LNCaP clone FGC (cell line): ENCODE measurements around the gene SFXN5.

ENCODE experiments used
- DNase-seq: peaks from one replicate; pipeline ENCODE4 v3.0.0-alpha.2; 2011; ENCODE audit warnings: low read depth
- H3K4me3 ChIP-seq: 2 replicates; pipeline ENCODE4 v1.5.1; 2011; ENCODE audit warnings: mild to moderate bottlenecking, low read depth, low read length, control low read depth
- TF ChIP-seq, protein P1 (sequence below): IDR thresholded peaks from 2 replicates; pipeline ENCODE4 v1.5.1; 2012; ENCODE audit warnings: mild to moderate bottlenecking; ENCODE audit not compliant: control insufficient read depth, insufficient read depth; ENCODE audit errors: extremely low read depth

The SFXN5 gene

DNA sequence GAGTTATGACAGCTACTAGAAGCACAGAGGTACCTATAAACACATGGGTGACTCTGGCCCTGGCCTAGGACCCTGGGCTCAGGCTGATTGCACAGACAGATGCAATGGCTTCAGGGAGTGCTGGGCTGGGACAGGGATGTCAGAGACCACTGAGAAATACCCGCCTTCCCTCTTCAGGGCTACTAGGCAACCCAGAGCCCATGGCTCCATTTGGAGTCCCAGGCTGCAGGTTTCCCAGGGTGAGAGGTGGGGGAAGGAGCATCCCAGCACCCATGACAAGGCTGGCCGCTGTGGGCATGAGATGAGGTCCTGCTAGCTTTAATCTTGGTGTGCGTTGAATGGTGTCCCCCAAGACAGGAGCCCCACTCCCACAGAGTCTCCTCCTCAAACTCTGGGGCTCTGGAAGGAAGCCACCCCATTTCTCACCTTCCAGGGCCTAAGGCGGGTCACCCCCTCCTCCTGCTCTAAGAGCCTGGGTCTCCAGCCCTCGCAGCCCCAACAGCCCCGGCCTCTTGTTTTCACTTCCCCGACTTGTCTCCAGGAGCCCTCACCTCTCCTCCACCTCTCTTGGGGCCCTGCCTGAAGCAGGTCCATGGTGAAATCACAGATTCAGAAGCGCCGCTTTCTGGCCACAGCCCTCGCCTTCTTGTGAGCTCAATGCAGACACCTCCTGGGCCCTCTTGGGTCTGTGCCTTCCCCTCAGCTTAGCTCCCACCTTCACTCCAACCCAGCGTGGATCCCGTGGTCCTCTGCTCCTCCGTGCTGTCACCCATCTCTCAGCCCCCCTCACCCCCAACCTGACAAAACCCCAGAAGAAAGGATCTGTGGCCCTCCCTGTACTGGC is 112.7 kb downstream of the SFXN5 start:
- no peak overlapping the region for H3K4me3 ChIP-seq
- TF ChIP-seq, protein P1, sequence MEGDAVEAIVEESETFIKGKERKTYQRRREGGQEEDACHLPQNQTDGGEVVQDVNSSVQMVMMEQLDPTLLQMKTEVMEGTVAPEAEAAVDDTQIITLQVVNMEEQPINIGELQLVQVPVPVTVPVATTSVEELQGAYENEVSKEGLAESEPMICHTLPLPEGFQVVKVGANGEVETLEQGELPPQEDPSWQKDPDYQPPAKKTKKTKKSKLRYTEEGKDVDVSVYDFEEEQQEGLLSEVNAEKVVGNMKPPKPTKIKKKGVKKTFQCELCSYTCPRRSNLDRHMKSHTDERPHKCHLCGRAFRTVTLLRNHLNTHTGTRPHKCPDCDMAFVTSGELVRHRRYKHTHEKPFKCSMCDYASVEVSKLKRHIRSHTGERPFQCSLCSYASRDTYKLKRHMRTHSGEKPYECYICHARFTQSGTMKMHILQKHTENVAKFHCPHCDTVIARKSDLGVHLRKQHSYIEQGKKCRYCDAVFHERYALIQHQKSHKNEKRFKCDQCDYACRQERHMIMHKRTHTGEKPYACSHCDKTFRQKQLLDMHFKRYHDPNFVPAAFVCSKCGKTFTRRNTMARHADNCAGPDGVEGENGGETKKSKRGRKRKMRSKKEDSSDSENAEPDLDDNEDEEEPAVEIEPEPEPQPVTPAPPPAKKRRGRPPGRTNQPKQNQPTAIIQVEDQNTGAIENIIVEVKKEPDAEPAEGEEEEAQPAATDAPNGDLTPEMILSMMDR = no peak
- no peak for DNase-seq

DNA sequence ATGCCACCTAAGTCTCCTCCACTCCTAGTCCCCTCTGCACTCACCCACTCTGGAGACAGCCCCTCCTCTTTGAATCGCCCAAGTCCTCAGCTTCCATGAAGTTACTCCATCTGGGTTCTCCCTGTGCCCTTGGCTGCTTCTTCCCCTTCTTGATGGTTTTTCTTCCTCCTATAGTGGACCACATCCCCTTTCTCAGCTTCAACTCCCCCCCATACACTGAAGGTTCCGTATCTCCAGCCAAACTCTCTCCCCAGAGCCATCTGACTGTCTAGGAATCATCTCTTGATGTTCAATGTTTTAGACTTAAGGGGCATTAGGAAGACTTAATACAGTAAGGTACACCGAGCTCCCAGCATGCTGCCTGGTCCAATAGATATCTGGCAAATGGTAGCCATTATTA is 114.6 kb downstream of the SFXN5 start:
- TF ChIP-seq, protein P1 = no peak
- no peak for DNase-seq
- no peak overlapping the region for H3K4me3 ChIP-seq

DNA sequence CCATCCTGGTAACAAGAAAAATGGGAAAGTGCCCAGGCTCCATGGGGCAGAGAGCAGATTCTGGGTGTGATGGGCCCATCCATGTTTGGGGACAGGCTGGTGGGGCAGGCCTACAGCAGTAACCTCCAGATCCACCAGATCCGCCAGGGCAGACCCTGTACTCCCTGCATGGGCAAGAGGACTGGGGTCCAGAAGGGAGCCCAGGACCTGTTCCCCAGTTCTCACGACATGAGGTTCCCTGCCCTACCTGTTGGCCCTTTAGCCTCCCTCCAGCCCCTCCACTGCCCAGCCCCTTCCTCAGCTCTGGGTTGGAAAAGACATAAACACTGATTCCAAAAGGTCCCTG is 115.5 kb downstream of the SFXN5 start:
- no peak for DNase-seq
- TF ChIP-seq, protein P1 = no peak
- no peak overlapping the region for H3K4me3 ChIP-seq

DNA sequence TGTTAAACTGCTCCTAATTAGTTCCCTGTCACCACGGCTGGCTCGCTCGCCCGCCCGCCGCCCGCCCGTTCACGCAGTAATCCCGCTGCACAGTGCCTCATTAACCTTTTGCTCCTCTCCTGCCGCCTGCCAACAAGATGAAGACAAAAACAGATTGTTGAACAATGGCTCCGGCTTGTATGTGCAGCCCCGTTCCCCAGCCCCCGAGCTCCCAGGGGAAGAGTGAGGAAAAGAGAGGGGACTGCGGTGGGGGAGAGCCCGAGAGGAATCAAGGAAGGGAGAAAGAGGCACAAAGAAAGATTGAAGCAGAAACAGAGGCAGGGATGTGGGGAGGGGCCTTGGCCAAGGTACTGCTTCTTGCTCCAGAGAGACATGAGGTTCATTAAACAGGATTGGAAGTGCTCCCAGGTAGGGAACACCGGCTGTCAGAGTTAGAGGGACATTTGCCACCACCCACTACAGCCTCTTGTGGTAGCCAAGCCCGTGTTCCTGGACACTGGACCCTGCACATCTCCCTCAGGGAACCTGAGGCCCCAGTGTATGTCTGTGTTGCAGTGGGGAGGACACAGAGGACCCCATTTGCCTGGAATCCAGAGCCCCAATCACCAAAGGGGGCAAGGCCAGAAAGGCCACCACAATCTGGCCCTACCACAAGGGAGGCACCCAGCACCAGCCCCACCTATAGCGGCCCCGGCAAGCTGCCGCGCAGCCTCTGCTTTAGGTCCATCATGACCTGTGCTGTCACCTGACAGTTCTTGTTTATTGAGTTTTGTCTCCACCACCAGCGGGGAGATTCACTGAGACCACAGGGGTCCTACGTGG is 116.1 kb downstream of the SFXN5 start:
- no peak for DNase-seq
- no peak overlapping the region for H3K4me3 ChIP-seq
- TF ChIP-seq, protein P1 = no peak

DNA sequence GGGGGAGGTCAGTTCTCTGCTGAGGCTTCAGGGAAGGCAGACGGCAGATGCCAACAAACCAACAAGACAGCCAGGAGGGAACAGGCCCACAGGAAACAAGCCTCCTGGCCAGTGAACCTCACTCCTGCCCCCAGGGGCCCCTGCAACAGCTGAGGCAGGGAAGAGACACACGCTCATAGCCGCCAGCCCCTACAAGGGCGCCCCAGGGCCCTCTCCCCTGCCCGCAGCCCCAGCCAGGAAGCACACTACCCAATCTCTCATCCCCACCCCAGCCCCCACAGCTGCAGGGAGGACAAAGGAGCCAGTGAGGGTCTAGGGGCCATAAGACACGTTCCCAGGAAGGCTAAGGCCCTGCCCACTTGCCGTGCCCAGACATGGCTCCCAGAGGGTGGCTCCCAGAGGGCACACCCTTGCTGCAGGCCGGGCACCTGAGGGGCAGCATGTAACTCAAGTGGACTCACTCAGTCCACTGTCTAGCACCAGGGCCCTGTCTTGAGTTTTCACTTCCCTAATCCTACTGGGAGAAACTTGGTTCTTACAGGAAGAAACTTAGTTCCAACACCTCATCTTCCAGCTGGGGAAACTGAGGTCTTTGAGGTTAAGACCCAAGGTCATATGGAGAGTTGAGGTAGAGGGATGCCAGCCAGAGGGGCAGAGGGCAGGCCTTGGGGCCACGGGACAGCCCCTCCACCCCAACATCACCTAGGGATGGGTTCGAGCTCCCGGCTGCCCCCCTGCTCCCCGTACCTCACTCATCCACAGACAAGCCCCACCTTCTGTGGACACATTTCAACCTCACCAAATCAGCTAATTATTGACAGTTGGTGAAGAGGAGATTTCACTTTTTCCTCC is 116.9 kb downstream of the SFXN5 start:
- no peak for DNase-seq
- H3K4me3 ChIP-seq = no peak overlapping the region

DNA sequence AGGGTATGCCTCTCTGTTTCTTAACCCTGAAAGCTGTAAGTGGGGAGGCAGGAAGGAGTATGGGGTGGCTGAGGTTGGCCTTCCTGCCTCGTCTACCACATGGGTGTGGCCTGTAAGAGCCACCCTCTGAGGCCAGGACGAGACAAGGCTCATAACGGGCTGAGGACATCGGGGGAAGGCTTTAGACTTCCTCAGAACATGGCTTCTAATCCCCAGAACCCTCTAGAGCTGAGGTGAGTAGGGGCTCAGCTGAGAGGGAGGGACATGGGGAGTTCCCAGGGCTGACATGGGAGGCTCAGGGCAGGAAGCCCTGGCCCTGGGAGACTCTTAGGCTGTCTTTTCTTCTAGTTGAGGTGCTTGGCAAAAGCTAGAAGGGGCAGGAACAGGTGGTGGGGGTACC is 117.5 kb downstream of the SFXN5 start:
- no peak overlapping the region for H3K4me3 ChIP-seq
- TF ChIP-seq, protein P1 = no peak
- no peak for DNase-seq

More for the DNA sequence above, 116.9 kb downstream of the SFXN5 start:
- TF ChIP-seq, protein P1 = no peak
